ENCODE measurements around the gene ID2. TPM values are rescaled to one million over a fixed set of nuclear protein-coding genes. Genes with fewer than 3 reads are reported as not detected.
A peak's percentile ranks its signal among the peaks of the same experiment; 100 is the strongest.

The ID2 gene
- polyA plus RNA-seq, 2 of the 4 experiments (the other 2 are of a cell fraction) = 177 to 181 TPM

GRCh38 chr2:8633735-8634313 is 48.0 kb upstream of the ID2 start (continued):
- TF ChIP-seq FOSL2 (IDR thresholded peaks at IDR 0.05) = peak; percentile 97
- TF ChIP-seq FOSL2 (CRISPR knock-in tag; IDR thresholded peaks at IDR 0.05) = peak; percentile 96
- peak; percentile 99 for TF ChIP-seq GATA3 (IDR thresholded peaks at IDR 0.05; ENCODE audit: borderline replicate concordance)
- peak; percentile 93 for TF ChIP-seq BCL3 (IDR thresholded peaks at IDR 0.05)
- no peak for TF ChIP-seq RFX5 (IDR thresholded peaks at IDR 0.05)
- no peak for TF ChIP-seq REST (IDR thresholded peaks at IDR 0.05)
- no peak for TF ChIP-seq ZC3H11A (IDR thresholded peaks at IDR 0.05)
- no peak for TF ChIP-seq EHF (CRISPR knock-in tag; IDR thresholded peaks at IDR 0.05)
- no peak for TF ChIP-seq EHMT2 (IDR thresholded peaks at IDR 0.05; ENCODE audit: low read depth)
- TF ChIP-seq CHD4 (IDR thresholded peaks at IDR 0.05; ENCODE audit: borderline replicate concordance) = no peak
- no peak for TF ChIP-seq ATOH8 (CRISPR knock-in tag; IDR thresholded peaks at IDR 0.05; ENCODE audit: low read depth)
- TF ChIP-seq ZSCAN20 (CRISPR knock-in tag; IDR thresholded peaks at IDR 0.05) = no peak
- TF ChIP-seq SREBF2 (IDR thresholded peaks at IDR 0.05) = no peak
- TF ChIP-seq POLR2AphosphoS2 (conservative IDR thresholded peaks at IDR 0.05; ENCODE audit: low read length) = no peak
- no peak for TF ChIP-seq RNF2 (IDR thresholded peaks at IDR 0.05; ENCODE audit: borderline replicate concordance, low read depth)
- TF ChIP-seq ZFP36 (IDR thresholded peaks at IDR 0.05; ENCODE audit: borderline replicate concordance, partially characterized antibody) = no peak
- peak; percentile 62; the same call in 2 of the 3 replicates for TF ChIP-seq SMC3 (IDR thresholded peaks at IDR 0.05)
- TF ChIP-seq FOSB (CRISPR knock-in tag; IDR thresholded peaks at IDR 0.05) = no peak
- TF ChIP-seq BHLHE40 (IDR thresholded peaks at IDR 0.05; ENCODE audit: low read depth, low read length) = peak; percentile 41; the same call in 1 of the 2 replicates
- TF ChIP-seq JUNB (IDR thresholded peaks at IDR 0.05) = peak; percentile 99
- TF ChIP-seq NPAS2 (CRISPR knock-in tag; IDR thresholded peaks at IDR 0.05; ENCODE audit: borderline replicate concordance) = no peak
- peak; percentile 97 for TF ChIP-seq MAX (IDR thresholded peaks at IDR 0.05)
- TF ChIP-seq NFE2L2 (conservative IDR thresholded peaks at IDR 0.05; ENCODE audit: low read length) = no peak
- TF ChIP-seq ELK1 (IDR thresholded peaks at IDR 0.05; ENCODE audit: low read depth, low read length) = no peak
- TF ChIP-seq KDM5A (IDR thresholded peaks at IDR 0.05) = no peak
- no peak for TF ChIP-seq KDM1A (IDR thresholded peaks at IDR 0.05; ENCODE audit: low read depth)
- 0 out of 2 replicates have a peak, but pooled peaks have one; percentile 52 for TF ChIP-seq HOXB5 (CRISPR knock-in tag; IDR thresholded peaks at IDR 0.05)
- no peak for TF ChIP-seq RARB (CRISPR knock-in tag; IDR thresholded peaks at IDR 0.05)
- TF ChIP-seq CBX2 (IDR thresholded peaks at IDR 0.05; ENCODE audit: borderline replicate concordance, low read depth) = no peak
- TF ChIP-seq TFCP2L1 (CRISPR knock-in tag; IDR thresholded peaks at IDR 0.05) = no peak
- TF ChIP-seq CTCF (IDR thresholded peaks at IDR 0.05) = no peak
- TF ChIP-seq HOXA7 (CRISPR knock-in tag; IDR thresholded peaks at IDR 0.05) = no peak

All from A549 (cell line).